Upper lobe of left lung (tissue), 4 donors: ENCODE measurements around the gene DNAJC17.

Experiments
- EP300 ChIP-seq, 4 donors: sonication (generic); formaldehyde crosslinking; IDR thresholded peaks; one replicate each; pipeline ENCODE4 v1.5.1; 2017; ENCODE audit warnings: antibody characterized with exemption in 4 of 4, control low read depth in 2 of 4
- POLR2A ChIP-seq, 4 donors: fragments of 450-650 bp; IDR thresholded peaks; one replicate each; pipeline ENCODE4 v1.5.1; 2016 to 2017; ENCODE audit warnings: antibody characterized with exemption in 4 of 4, mild to moderate bottlenecking in 2 of 4
- POLR2AphosphoS5 ChIP-seq, 2 donors: sonication (generic); formaldehyde crosslinking; IDR thresholded peaks; one replicate each; pipeline ENCODE4 v1.5.1; 2017; ENCODE audit warnings: antibody characterized with exemption in 2 of 2
- TF ChIP-seq, protein P1 (sequence below), 6 experiments: fragments of 450-650 bp in 4 of 6; fragments of 200-600 bp in 2 of 6; sonication (generic) in 2 of 6; IDR thresholded peaks; one replicate each; pipeline ENCODE4 v1.5.1; 2016 to 2019; ENCODE audit warnings: antibody characterized with exemption in 6 of 6

DNA sequence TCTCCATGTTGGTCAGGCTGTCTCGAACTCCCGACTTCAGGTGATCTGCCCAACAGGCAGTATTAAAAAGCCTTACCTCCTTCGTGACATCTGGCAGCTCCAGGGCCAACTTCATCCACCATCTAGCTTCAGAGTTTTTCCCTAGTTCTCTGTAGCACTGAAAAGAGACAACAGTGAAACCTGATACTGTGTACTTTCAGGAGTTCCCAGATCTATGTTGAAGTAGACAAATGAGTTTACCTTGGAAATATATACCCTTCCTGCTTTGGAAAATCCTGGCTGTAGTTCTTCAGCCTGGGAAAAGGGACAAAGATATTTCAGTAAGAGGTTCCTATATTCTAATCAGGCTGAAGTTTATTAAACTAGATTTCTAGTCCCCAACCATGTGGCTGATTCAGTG lies 70.2 kb downstream of the DNAJC17 start:
- TF ChIP-seq, protein P1, sequence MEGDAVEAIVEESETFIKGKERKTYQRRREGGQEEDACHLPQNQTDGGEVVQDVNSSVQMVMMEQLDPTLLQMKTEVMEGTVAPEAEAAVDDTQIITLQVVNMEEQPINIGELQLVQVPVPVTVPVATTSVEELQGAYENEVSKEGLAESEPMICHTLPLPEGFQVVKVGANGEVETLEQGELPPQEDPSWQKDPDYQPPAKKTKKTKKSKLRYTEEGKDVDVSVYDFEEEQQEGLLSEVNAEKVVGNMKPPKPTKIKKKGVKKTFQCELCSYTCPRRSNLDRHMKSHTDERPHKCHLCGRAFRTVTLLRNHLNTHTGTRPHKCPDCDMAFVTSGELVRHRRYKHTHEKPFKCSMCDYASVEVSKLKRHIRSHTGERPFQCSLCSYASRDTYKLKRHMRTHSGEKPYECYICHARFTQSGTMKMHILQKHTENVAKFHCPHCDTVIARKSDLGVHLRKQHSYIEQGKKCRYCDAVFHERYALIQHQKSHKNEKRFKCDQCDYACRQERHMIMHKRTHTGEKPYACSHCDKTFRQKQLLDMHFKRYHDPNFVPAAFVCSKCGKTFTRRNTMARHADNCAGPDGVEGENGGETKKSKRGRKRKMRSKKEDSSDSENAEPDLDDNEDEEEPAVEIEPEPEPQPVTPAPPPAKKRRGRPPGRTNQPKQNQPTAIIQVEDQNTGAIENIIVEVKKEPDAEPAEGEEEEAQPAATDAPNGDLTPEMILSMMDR (IDR thresholded peaks at IDR 0.05) = no peak
- TF ChIP-seq POLR2AphosphoS5 (IDR thresholded peaks at IDR 0.05) (no peak), EP300 (IDR thresholded peaks at IDR 0.05) (no peak), POLR2A (IDR thresholded peaks at IDR 0.05) (no peak)
